ENCODE results near the gene PMVK. TPM values are rescaled to one million over a fixed set of nuclear protein-coding genes. Genes with fewer than 3 reads are reported as not detected.

The PMVK gene
- total and polyA plus RNA-seq, 2 experiments from 2014 or later = 12.5 to 53.5 TPM

DNA sequence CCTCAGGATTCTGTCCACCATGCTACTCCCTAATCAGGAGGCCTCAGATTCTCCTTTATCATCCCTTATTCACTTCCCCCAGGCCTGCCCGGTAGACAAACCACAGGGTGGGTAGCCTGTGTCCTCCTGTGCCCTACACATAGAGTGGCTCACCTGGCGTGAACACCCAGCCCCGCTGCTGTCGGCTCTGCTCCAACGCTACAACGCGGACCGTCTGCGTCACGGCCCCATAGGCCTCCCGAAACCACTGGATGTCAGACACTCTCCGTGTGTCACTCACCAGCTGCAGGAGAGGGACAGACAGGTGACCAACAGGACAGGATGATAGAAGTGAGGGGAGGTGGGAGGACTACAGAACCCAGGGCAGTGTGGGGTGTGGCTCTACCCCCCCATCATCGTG, 10.3 kb downstream of the PMVK start:
- Histone ChIP-seq H3K36me3 (replicated peaks; ENCODE audit: insufficient read depth, low read depth) (no peaks in the 10 kb centered on the region), H2AFZ (no peak overlapping the region), H3K79me2 (no peaks in the 10 kb centered on the region), H3K9me2 (replicated peaks; ENCODE audit: insufficient read depth) (no peaks in the 10 kb centered on the region), H4K20me1 (ENCODE audit: insufficient read depth, poor library complexity, severe bottlenecking) (no peaks in the 10 kb centered on the region), H3K4me3 (no peak overlapping the region), H3K9me3 (ENCODE audit: low read depth) (no peaks in the 10 kb centered on the region), H3K4me1 (ENCODE audit: insufficient read depth) (no peaks in the 10 kb centered on the region), H3K4me2 (no peak overlapping the region), H3K27me3 (no peaks in the 10 kb centered on the region), H3K27ac (no peak overlapping the region)
- TF ChIP-seq EZH2phosphoT487 (IDR thresholded peaks at IDR 0.05; ENCODE audit: low read depth, severe bottlenecking, unreplicated experiment) (no peak), CTCF (IDR thresholded peaks at IDR 0.05; ENCODE audit: poor library complexity) (no peak), EZH2 (IDR thresholded peaks at IDR 0.05; ENCODE audit: borderline replicate concordance) (no peak)
- WGBS (ENCODE audit: low lambda C conversion rate, missing lambda C conversion rate) = 97% methylated on average over 13 of the region's 13 CpGs
- DNase-seq (ENCODE audit: low spot score) = no peak

DNA sequence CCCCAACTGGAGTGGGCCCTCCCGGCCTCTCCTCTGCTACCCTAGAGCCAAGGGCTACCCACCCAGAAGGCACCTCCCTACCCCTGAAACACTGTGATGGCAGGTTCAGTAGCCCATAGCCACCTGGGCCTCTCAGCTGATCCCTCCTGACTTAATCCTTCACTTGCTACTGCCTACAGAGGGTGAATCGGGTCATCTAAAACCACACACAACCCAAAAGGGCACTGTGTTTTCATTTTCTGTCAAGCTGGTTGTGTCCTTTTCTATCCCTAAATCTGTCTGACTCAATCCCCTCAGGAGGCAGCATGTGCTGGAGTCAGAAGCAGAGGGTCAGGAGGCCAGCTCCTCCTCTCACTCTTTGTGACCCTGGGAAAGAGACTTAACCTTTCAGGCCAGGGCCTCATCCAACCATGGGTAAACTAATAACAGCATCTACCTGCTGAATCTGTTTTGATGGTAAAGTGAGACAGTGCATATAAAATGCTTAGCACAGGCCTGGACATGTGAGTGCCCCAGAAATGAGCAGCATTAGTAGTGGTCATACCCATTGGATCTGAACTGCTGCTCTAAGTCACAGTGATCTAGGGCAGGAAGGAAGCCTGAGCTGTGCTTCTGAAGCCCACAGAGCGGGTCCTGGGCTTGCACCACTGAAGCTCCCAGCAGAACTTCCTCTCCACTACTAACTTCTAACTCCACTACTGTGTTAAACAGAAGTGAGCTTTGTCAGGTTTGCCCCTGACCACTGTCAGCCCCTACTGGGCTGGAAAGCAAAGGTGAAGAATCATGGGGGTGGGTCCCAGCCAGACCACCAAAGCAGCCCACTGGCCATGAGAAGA, 11.0 kb downstream of the PMVK start:
- H3K4me1 ChIP-seq (ENCODE audit: insufficient read depth) = no peaks in the 10 kb centered on the region
- no peak for DNase-seq (ENCODE audit: low spot score)
- H3K27ac ChIP-seq = no peak overlapping the region
- no peak overlapping the region for H3K4me2 ChIP-seq
- no peaks in the 10 kb centered on the region for H4K20me1 ChIP-seq (ENCODE audit: insufficient read depth, poor library complexity, severe bottlenecking)
- no peak for TF ChIP-seq CTCF (IDR thresholded peaks at IDR 0.05; ENCODE audit: poor library complexity)
- TF ChIP-seq EZH2 (IDR thresholded peaks at IDR 0.05; ENCODE audit: borderline replicate concordance) = no peak
- no peak for TF ChIP-seq EZH2phosphoT487 (IDR thresholded peaks at IDR 0.05; ENCODE audit: low read depth, severe bottlenecking, unreplicated experiment)
- H3K79me2 ChIP-seq = no peaks in the 10 kb centered on the region
- no peaks in the 10 kb centered on the region for H3K27me3 ChIP-seq
- no peaks in the 10 kb centered on the region for H3K36me3 ChIP-seq (replicated peaks; ENCODE audit: insufficient read depth, low read depth)
- H3K4me3 ChIP-seq = no peak overlapping the region
- no peaks in the 10 kb centered on the region for H3K9me3 ChIP-seq (ENCODE audit: low read depth)
- WGBS (ENCODE audit: low lambda C conversion rate, missing lambda C conversion rate) = 100% methylated on average over 3 of the region's 3 CpGs
- no peak overlapping the region for H2AFZ ChIP-seq
- H3K9me2 ChIP-seq (replicated peaks; ENCODE audit: insufficient read depth) = no peaks in the 10 kb centered on the region

DNA sequence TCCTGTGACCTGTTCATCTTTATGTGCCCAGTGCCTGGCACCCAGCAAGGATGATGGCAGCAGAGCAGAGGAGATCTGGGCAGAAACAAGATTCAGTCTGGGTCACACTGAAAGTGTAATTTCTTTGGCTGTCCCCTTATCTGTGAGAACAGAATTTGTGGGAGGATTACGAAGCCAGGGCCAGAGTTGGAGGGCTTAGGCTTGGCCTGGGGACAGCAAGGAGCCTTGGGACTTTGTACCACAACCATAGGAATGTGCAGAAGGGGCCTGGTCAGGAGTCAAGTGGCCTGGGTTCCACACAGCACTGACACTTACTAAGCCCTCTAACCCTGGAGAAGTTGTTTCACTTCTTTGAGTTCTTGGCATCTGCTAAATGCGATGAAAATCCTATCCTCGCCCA, 12.8 kb downstream of the PMVK start:
- Histone ChIP-seq H3K9me3 (ENCODE audit: low read depth) (no peaks in the 10 kb centered on the region), H3K27me3 (no peaks in the 10 kb centered on the region), H2AFZ (no peak overlapping the region), H4K20me1 (ENCODE audit: insufficient read depth, poor library complexity, severe bottlenecking) (no peaks in the 10 kb centered on the region), H3K9me2 (replicated peaks; ENCODE audit: insufficient read depth) (no peaks in the 10 kb centered on the region), H3K36me3 (replicated peaks; ENCODE audit: insufficient read depth, low read depth) (no peaks in the 10 kb centered on the region), H3K4me2 (no peak overlapping the region), H3K4me1 (ENCODE audit: insufficient read depth) (no peaks in the 10 kb centered on the region), H3K4me3 (no peak overlapping the region), H3K27ac (no peak overlapping the region), H3K79me2 (no peaks in the 10 kb centered on the region)
- 98% methylated on average over 3 of the region's 3 CpGs for WGBS (ENCODE audit: low lambda C conversion rate, missing lambda C conversion rate)
- TF ChIP-seq CTCF (IDR thresholded peaks at IDR 0.05; ENCODE audit: poor library complexity) (no peak), EZH2phosphoT487 (IDR thresholded peaks at IDR 0.05; ENCODE audit: low read depth, severe bottlenecking, unreplicated experiment) (no peak), EZH2 (IDR thresholded peaks at IDR 0.05; ENCODE audit: borderline replicate concordance) (no peak)
- DNase-seq (ENCODE audit: low spot score) = no peak
